Body of pancreas (tissue), 4 donors: ENCODE data around the gene KRT3. TPM values are rescaled to one million over a fixed set of nuclear protein-coding genes. Genes with fewer than 3 reads are reported as not detected.

Experiments used
- ATAC-seq: fragments of 150-250 bp; one replicate; pipeline ENCODE4 v1.9.1; 2016
- DNase-seq, 4 donors: peaks; one replicate each; pipeline ENCODE4 v3.0.0-alpha.2; 2019
- H3K27ac ChIP-seq, 4 donors: fragments of 200-600 bp; sonication (generic); 1 replicate in 3 of 4; 2 replicates in 1 of 4; pipeline versions ENCODE4 v1.5.1 to v1.6.1; 2016 to 2019; ENCODE audit warnings: mild to moderate bottlenecking in 1 of 4, mixed read lengths in 1 of 4, moderate library complexity in 1 of 4
- H3K27me3 ChIP-seq, 2 donors: fragments of 200-600 bp; sonication (generic); one replicate each; pipeline ENCODE4 v1.6.0; 2016; ENCODE audit warnings: mild to moderate bottlenecking in 1 of 2
- H3K36me3 ChIP-seq, 2 donors: fragments of 200-600 bp; sonication (generic); replicated peaks in 1 of 2; 2 replicates each; pipeline ENCODE4 v1.5.1; 2016; ENCODE audit warnings: low read depth in 2 of 2; ENCODE audit not compliant: insufficient read depth in 1 of 2
- H3K4me1 ChIP-seq: fragments of 200-600 bp; sonication (generic); one replicate; pipeline ENCODE4 v1.6.0; 2016
- H3K4me3 ChIP-seq, 2 donors: fragments of 200-600 bp; sonication (generic); 1 replicate in 1 of 2; 2 replicates in 1 of 2; pipeline ENCODE4 v1.5.1; 2016 to 2019
- H3K9me3 ChIP-seq, 3 donors: fragments of 200-600 bp; sonication (generic); 1 replicate in 2 of 3; 2 replicates in 1 of 3; pipeline ENCODE4 v1.5.1; 2016
- POLR2A ChIP-seq, 3 donors: fragments of 450-650 bp; IDR thresholded peaks; one replicate each; pipeline ENCODE4 v1.6.1; 2016; ENCODE audit warnings: antibody characterized with exemption in 3 of 3, mild to moderate bottlenecking in 2 of 3
- WGBS, 2 donors: methylation state at CpG; one replicate each; pipeline ENCODE4 v1.1.5; 2017; 5-methylcytosine and 5-hydroxymethylcytosine counted together
- intact Hi-C: fragments of 100-400 bp; cut with DNase I; formaldehyde crosslinking; loops from one replicate; pipeline ENCODE4 v1.15.1; 2023
- total RNA-seq, 2 donors: library from RNA; depleted of rRNA; stranded (reverse); fragments of >200 nt; gene quantifications; one replicate each; pipeline ENCODE4 v1.1.0, GENCODE V29; 2016
- TF ChIP-seq, protein P1 (sequence below), 7 experiments: fragments of 450-650 bp in 4 of 7; fragments of 200-600 bp in 3 of 7; sonication (generic) in 3 of 7; IDR thresholded peaks; one replicate each; pipeline ENCODE4 v1.5.1; 2016 to 2019; ENCODE audit warnings: antibody characterized with exemption in 7 of 7

The KRT3 gene
- total RNA-seq, 2 donors from 2014 or later, result not detected

DNA sequence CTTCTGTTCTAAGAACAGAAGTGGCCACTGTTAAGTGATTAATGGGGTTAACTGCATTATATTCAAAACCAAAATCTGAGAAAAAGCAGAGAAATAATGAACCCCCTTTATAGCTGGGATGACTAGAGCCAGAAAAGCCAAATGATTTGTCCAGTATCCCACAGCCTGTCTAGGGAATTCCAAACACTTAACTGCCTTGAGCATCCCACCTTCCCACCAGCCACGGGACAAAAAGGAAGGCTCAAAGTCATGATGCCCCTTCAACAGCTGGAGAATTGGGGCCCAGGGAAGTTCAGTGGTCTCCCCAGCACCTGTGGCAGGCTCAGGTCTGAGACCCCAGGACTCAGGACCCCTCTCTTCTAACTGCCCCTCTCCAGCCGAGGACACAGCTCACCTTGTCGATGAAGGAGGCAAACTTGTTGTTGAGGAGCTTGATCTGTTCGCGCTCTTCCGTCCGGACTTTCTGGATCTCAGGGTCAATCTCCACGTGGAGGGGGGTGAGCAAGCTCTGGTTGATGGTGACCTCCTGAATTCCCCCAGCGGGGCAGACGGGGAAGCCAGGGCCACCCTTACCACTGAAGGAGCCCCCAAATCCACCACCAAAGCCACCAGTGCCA is 17.4 kb upstream of the KRT3 start:
- Histone ChIP-seq H3K4me1 (peaks cover 9% of the 10 kb centered on the region), H3K27me3 (no peaks in the 10 kb centered on the region), H3K4me3 (no peak overlapping the region), H3K27ac (no peak overlapping the region), H3K36me3 (no peaks in the 10 kb centered on the region), H3K9me3 (no peaks in the 10 kb centered on the region)
- ATAC-seq (no peak), DNase-seq (no peak)
- intact Hi-C loops, result no loop called here
- 73 to 74% methylated on average over 8 to 10 of the region's 10 CpGs for WGBS, 2 donors
- TF ChIP-seq, protein P1, sequence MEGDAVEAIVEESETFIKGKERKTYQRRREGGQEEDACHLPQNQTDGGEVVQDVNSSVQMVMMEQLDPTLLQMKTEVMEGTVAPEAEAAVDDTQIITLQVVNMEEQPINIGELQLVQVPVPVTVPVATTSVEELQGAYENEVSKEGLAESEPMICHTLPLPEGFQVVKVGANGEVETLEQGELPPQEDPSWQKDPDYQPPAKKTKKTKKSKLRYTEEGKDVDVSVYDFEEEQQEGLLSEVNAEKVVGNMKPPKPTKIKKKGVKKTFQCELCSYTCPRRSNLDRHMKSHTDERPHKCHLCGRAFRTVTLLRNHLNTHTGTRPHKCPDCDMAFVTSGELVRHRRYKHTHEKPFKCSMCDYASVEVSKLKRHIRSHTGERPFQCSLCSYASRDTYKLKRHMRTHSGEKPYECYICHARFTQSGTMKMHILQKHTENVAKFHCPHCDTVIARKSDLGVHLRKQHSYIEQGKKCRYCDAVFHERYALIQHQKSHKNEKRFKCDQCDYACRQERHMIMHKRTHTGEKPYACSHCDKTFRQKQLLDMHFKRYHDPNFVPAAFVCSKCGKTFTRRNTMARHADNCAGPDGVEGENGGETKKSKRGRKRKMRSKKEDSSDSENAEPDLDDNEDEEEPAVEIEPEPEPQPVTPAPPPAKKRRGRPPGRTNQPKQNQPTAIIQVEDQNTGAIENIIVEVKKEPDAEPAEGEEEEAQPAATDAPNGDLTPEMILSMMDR (IDR thresholded peaks at IDR 0.05), result no peak

DNA sequence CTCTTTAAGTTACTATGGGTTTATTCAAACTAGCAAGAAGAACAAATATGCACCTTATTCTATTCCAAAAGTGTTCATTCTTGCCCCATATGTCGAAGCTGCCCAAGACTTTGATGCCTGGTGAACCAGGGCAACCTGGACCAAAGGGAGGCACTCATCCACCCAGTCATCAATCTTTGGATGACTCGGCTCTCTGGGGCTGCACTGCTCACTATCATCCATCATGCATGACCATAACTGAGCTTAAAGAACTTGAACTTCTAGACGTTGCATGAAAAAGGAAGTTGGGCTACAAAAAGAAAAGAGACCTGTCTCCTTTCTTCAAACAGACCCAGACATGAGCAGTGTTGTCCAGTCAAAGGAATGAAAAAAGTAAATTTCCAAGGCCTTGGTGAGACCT is 16.8 kb upstream of the KRT3 start:
- H3K4me3 ChIP-seq, result no peak overlapping the region
- no peaks in the 10 kb centered on the region for H3K27me3 ChIP-seq
- H3K27ac ChIP-seq, result no peak overlapping the region
- intact Hi-C loops, result no loop called here
- DNase-seq, result no peak
- peaks cover 9% of the 10 kb centered on the region for H3K4me1 ChIP-seq
- no peaks in the 10 kb centered on the region for H3K9me3 ChIP-seq
- H3K36me3 ChIP-seq, result no peaks in the 10 kb centered on the region
- 40 to 42% methylated on average over 3 of the region's 3 CpGs for WGBS, 2 donors
- no peak for TF ChIP-seq POLR2A (IDR thresholded peaks at IDR 0.05)
- TF ChIP-seq, protein P1 (IDR thresholded peaks at IDR 0.05), result no peak
- ATAC-seq, result no peak

DNA sequence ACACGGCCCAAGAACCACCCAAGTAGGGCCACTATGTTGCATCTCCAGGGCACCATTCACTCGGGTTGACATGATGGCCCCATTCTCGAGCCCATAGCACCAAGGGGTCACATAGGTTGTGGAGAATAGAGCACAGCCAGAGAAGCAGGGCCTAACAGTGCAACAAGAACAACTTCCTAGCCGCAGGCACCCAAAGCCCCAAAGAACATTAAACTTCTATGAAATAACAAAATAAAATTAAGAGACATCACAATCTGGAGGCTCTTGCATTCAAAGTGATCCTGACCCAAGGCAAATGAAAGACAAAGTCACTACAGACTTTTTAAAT is 16.1 kb upstream of the KRT3 start:
- ATAC-seq, result no peak

DNA sequence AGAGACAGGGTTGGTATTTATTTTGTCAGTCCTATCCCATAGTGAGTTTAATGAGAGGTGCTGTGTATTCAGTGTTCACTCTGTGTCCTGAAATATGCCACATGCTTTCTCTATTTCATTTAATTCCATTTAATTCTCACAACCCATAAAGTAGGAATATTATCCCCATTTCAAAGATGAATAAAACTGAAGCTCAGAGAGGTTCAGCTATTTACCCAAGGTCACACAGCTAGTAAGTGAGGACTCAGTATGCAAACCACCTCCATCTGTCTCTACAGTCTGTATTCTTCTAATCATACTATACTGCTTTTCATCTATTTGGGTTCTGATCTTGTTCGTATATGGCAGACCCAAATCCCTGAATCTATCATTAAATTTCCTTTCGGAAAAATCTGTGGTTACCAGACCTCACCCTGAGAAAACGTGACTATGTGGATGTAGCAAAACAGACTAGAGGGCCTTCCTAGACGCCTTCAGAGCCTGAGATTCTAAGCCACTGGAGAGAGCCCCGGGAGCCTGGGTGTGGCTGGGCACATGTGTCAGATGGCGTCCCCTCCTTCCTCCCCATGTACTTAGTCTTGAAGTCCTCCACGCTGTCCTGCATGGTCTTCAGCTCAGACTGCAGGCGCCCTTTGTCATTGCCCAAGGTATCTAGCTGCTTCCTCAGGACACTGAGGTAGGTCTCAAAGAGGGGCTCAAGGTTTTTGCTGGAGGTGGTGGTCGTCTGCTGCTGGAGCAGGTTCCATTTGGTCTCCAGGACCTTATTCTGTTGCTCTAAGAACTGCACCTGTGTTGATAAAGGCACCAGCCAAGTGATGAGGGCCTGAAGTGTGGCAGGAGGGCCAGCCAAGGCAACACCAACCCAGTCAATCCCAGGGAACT is 15.5 kb upstream of the KRT3 start:
- Histone ChIP-seq H3K27ac (no peak overlapping the region), H3K4me1 (peaks cover 9% of the 10 kb centered on the region), H3K9me3 (no peaks in the 10 kb centered on the region), H3K36me3 (no peaks in the 10 kb centered on the region), H3K27me3 (no peaks in the 10 kb centered on the region), H3K4me3 (no peak overlapping the region)
- ATAC-seq (no peak), DNase-seq (no peak)
- TF ChIP-seq, protein P1 (IDR thresholded peaks at IDR 0.05), result no peak
- no peak for TF ChIP-seq POLR2A (IDR thresholded peaks at IDR 0.05)
- 73 to 81% methylated on average over 7 to 9 of the region's 9 CpGs for WGBS, 2 donors
- intact Hi-C loops, result no loop called here

More for the DNA sequence above, 16.1 kb upstream of the KRT3 start:
- H3K27ac ChIP-seq, result no peak overlapping the region
- no peaks in the 10 kb centered on the region for H3K36me3 ChIP-seq
- no peaks in the 10 kb centered on the region for H3K9me3 ChIP-seq
- WGBS, 2 donors, result 55 to 59% methylated on average over 3 to 4 of the region's 4 CpGs
- no peaks in the 10 kb centered on the region for H3K27me3 ChIP-seq
- no peak overlapping the region for H3K4me3 ChIP-seq
- TF ChIP-seq POLR2A (IDR thresholded peaks at IDR 0.05), result no peak
- TF ChIP-seq, protein P1 (IDR thresholded peaks at IDR 0.05), result no peak
- no peak for DNase-seq
- intact Hi-C loops, result no loop called here
- H3K4me1 ChIP-seq, result peaks cover 9% of the 10 kb centered on the region
